Fibroblast of lung (primary cell): Measurements from ENCODE around the gene HBG1. TPM values are rescaled to one million over a fixed set of nuclear protein-coding genes. Genes with fewer than 3 reads are reported as not detected.
A peak's percentile ranks its signal among the peaks of the same experiment; 100 is the strongest.

ENCODE experiments used
- DNase-seq, 2 donors: peaks; one replicate each; pipeline versions ENCODE4 v3.0.0 to v3.0.0-alpha.2; 2010; ENCODE audit warnings: low read depth in 2 of 2
- H2AFZ ChIP-seq: 2 replicates; pipeline ENCODE4 v1.5.1; 2012; ENCODE audit warnings: low read length, control low read depth, inconsistent platforms
- H3K27ac ChIP-seq: 2 replicates; pipeline ENCODE4 v1.5.1; 2011; ENCODE audit warnings: low read length, control low read depth; ENCODE audit not compliant: insufficient read depth
- H3K27me3 ChIP-seq: 2 replicates; pipeline ENCODE4 v1.5.1; 2011; ENCODE audit warnings: mild to moderate bottlenecking, low read length; ENCODE audit not compliant: control insufficient read depth, insufficient read depth
- H3K36me3 ChIP-seq: 2 replicates; pipeline ENCODE4 v1.5.1; 2011; ENCODE audit warnings: low read length; ENCODE audit not compliant: control insufficient read depth, insufficient read depth
- H3K4me1 ChIP-seq: 2 replicates; pipeline ENCODE4 v1.5.1; 2011; ENCODE audit warnings: low read length; ENCODE audit not compliant: control insufficient read depth, insufficient read depth; ENCODE audit errors: extremely low read depth
- H3K4me2 ChIP-seq: 2 replicates; pipeline ENCODE4 v1.5.1; 2011; ENCODE audit warnings: low read length, control low read depth; ENCODE audit not compliant: insufficient read depth; ENCODE audit errors: extremely low read depth
- H3K4me3 ChIP-seq, 4 experiments: fragments of 200-600 bp in 1 of 4; sonication (generic) in 1 of 4; replicated peaks in 1 of 4; 2 replicates each; pipeline ENCODE4 v1.5.1; 2011 to 2016; ENCODE audit warnings: low read length in 4 of 4, low read depth in 3 of 4, mild to moderate bottlenecking in 3 of 4, control low read depth in 2 of 4, inconsistent platforms in 1 of 4, mixed read lengths in 1 of 4; ENCODE audit not compliant: insufficient read depth in 1 of 4; ENCODE audit errors: control extremely low read depth in 1 of 4
- H3K79me2 ChIP-seq: 2 replicates; pipeline ENCODE4 v1.5.1; 2012; ENCODE audit warnings: mild to moderate bottlenecking, low read length, inconsistent platforms; ENCODE audit not compliant: control insufficient read depth, insufficient read depth
- H3K9ac ChIP-seq: 2 replicates; pipeline ENCODE4 v1.5.1; 2011; ENCODE audit warnings: mild to moderate bottlenecking, low read length, control low read depth; ENCODE audit not compliant: insufficient read depth
- H3K9me3 ChIP-seq: 2 replicates; pipeline ENCODE4 v1.5.1; 2012; ENCODE audit warnings: low read depth, low read length; ENCODE audit not compliant: control insufficient read depth, insufficient read depth
- H4K20me1 ChIP-seq: 2 replicates; pipeline ENCODE4 v1.5.1; 2011; ENCODE audit warnings: low read length; ENCODE audit not compliant: control insufficient read depth, insufficient read depth; ENCODE audit errors: extremely low read depth
- CTCF ChIP-seq, 2 donors: IDR thresholded peaks in 1 of 2; conservative IDR thresholded peaks in 1 of 2; 1 replicate in 1 of 2; 2 replicates in 1 of 2; pipeline ENCODE4 v1.5.1; 2011 to 2012; ENCODE audit warnings: low read length in 2 of 2, control low read depth in 1 of 2, inconsistent platforms in 1 of 2, low read depth in 1 of 2, mild to moderate bottlenecking in 1 of 2
- EZH2 ChIP-seq: IDR thresholded peaks from 2 replicates; pipeline ENCODE4 v1.5.1; 2012; ENCODE audit warnings: low read length, control low read depth, mild to moderate bottlenecking; ENCODE audit errors: missing control alignments
- polyA plus RNA-seq, 2 donors: library from polyadenylated mRNA; depleted of rRNA in 1 of 2; stranded (reverse) in 1 of 2; unstranded in 1 of 2; fragments of >200 nt; gene quantifications; 2 replicates each; pipeline ENCODE4 v1.2.1, GENCODE V29; 2011 to 2012; ENCODE audit warnings: missing spikeins in 1 of 2
- total RNA-seq: library from RNA; depleted of rRNA; stranded (reverse); fragments of >200 nt; gene quantifications from 2 replicates; pipeline ENCODE4 v1.2.1, GENCODE V29; 2014

The HBG1 gene
- total and polyA plus RNA-seq, 2 donors (not counting 1 experiment from before 2014, with no cell fraction given) = 0.41 TPM; not detected in 1

GRCh38 chr11:5235364-5236095 is 14.1 kb downstream of the HBG1 start:
- no peak for DNase-seq
- peak overlapping the region; percentile 0 for H2AFZ ChIP-seq
- no peak overlapping the region for H3K4me2 ChIP-seq
- peaks cover 9% of the 10 kb centered on the region for H3K4me1 ChIP-seq
- no peaks in the 10 kb centered on the region for H3K79me2 ChIP-seq
- H3K4me3 ChIP-seq = no peak overlapping the region
- no peaks in the 10 kb centered on the region for H3K27me3 ChIP-seq
- no peak overlapping the region for H3K9ac ChIP-seq
- H3K27ac ChIP-seq = no peak overlapping the region
- TF ChIP-seq CTCF (conservative IDR thresholded peaks at IDR 0.05 in 1 of 2, IDR thresholded peaks at IDR 0.05 in 1 of 2; ENCODE audit: low read depth in 1 of 2, low read length in 2 of 2) = no peak
- no peaks in the 10 kb centered on the region for H3K36me3 ChIP-seq
- H4K20me1 ChIP-seq = no peaks in the 10 kb centered on the region
- no peaks in the 10 kb centered on the region for H3K9me3 ChIP-seq

- H4K20me1 ChIP-seq = no peaks in the 10 kb centered on the region
- H3K4me1 ChIP-seq = peaks cover 9% of the 10 kb centered on the region
- H3K9ac ChIP-seq = no peak within 1 kb of the TSS
- no peaks in the 10 kb centered on the region for H3K9me3 ChIP-seq
- peak within 1 kb of the TSS in 1 of 4 experiments; percentile 3 for H3K4me3 ChIP-seq
- H3K4me2 ChIP-seq = peak within 1 kb of the TSS; percentile 68
- H3K27me3 ChIP-seq = no peaks in the 10 kb centered on the region
- peak within 1 kb of the TSS; percentile 83 for H2AFZ ChIP-seq
- no peak within 1 kb of the TSS for H3K27ac ChIP-seq
- TF ChIP-seq EZH2 (no peak), CTCF (conservative IDR thresholded peaks at IDR 0.05 in 1 of 2, IDR thresholded peaks at IDR 0.05 in 1 of 2; ENCODE audit: low read depth in 1 of 2, low read length in 2 of 2) (no peak)
- no peaks in the 10 kb centered on the region for H3K79me2 ChIP-seq
- H3K36me3 ChIP-seq = no peaks in the 10 kb centered on the region
- DNase-seq = peak; percentile 15 to 55
Measured at GRCh38 chr11:5234381-5234834, 15.2 kb downstream of the HBG1 start, which contains the start of gene HBD. TSS of gene HBD (minus strand) at chr11:5234483. CDS start at chr11:5234433, 50 bp downstream.

- no peaks in the 10 kb centered on the region for H4K20me1 ChIP-seq
- TF ChIP-seq CTCF (conservative IDR thresholded peaks at IDR 0.05 in 1 of 2, IDR thresholded peaks at IDR 0.05 in 1 of 2; ENCODE audit: low read depth in 1 of 2, low read length in 2 of 2) (no peak), EZH2 (no peak)
- H3K4me3 ChIP-seq = no peak overlapping the region
- no peaks in the 10 kb centered on the region for H3K9me3 ChIP-seq
- no peak overlapping the region for H3K27ac ChIP-seq
- H3K4me1 ChIP-seq = peaks cover 7% of the 10 kb centered on the region
- no peak overlapping the region for H3K9ac ChIP-seq
- H3K79me2 ChIP-seq = no peaks in the 10 kb centered on the region
- no peak overlapping the region for H2AFZ ChIP-seq
- H3K27me3 ChIP-seq = no peaks in the 10 kb centered on the region
- no peak overlapping the region for H3K4me2 ChIP-seq
- DNase-seq = no peak
- no peaks in the 10 kb centered on the region for H3K36me3 ChIP-seq
Measured at GRCh38 chr11:5233307-5233706, 16.4 kb downstream of the HBG1 start.
